WTC11 (cell line): Measurements from ENCODE around the gene ZEB2. TPM values are rescaled to one million over a fixed set of nuclear protein-coding genes. Genes with fewer than 3 reads are reported as not detected.

ENCODE experiments used
- ATAC-seq: fragments of 200-7000 bp; cut with Tn5 transposase; 2 replicates; pipeline ENCODE4 v1.10.0; 2021; ENCODE audit warnings: mild to moderate bottlenecking, moderate library complexity
- CTCF ChIA-PET: fragments of 300-600 bp; sonication (Branson Sonifier 250); formaldehyde crosslinking; loops from one replicate; lab custom pipeline; 2021; ENCODE audit warnings: antibody characterized with exemption; lab: Charles Lee
- POLR2A ChIA-PET: fragments of 350-600 bp; sonication (Branson Sonifier 250); formaldehyde crosslinking; loops from one replicate; lab custom pipeline; 2021; ENCODE audit warnings: antibody characterized with exemption; lab: Charles Lee
- DNase-seq: peaks from one replicate; pipeline ENCODE4 v3.0.0; 2021; ENCODE audit warnings: low spot score
- H3K27ac Mint-ChIP-seq: 2 replicates; pipeline ENCODE4 v1.8.0; 2021; ENCODE audit warnings: mixed read lengths
- H3K27me3 Mint-ChIP-seq: 2 replicates; pipeline ENCODE4 v1.8.0; 2021; ENCODE audit warnings: low read depth, mild to moderate bottlenecking, moderate library complexity, mixed read lengths
- H3K36me3 Mint-ChIP-seq: 2 replicates; pipeline ENCODE4 v1.8.0; 2021; ENCODE audit warnings: mixed read lengths
- H3K4me1 Mint-ChIP-seq: 2 replicates; pipeline ENCODE4 v1.8.0; 2022; ENCODE audit warnings: mixed read lengths
- H3K4me3 Mint-ChIP-seq: 2 replicates; pipeline ENCODE4 v1.8.0; 2021; ENCODE audit warnings: mild to moderate bottlenecking, moderate library complexity, mixed read lengths
- H3K9me3 Mint-ChIP-seq: 2 replicates; pipeline ENCODE4 v1.8.0; 2021; ENCODE audit warnings: mixed read lengths
- FOXK1 ChIP-seq: sonication (generic); formaldehyde crosslinking; IDR thresholded peaks from 2 replicates; pipeline ENCODE4 v1.8.0; 2022; ENCODE audit warnings: mild to moderate bottlenecking, moderate library complexity, missing genetic modification reagents
- FOXP1 ChIP-seq: sonication (generic); formaldehyde crosslinking; IDR thresholded peaks from 2 replicates; pipeline ENCODE4 v1.8.0; 2022; ENCODE audit warnings: missing genetic modification reagents, mild to moderate bottlenecking, moderate library complexity, borderline replicate concordance
- GTF2I ChIP-seq: fragments of 250-450 bp; sonication (Bioruptor Pico); conservative IDR thresholded peaks from 2 replicates; pipeline ENCODE4 v1.4.0; 2021; ENCODE audit warnings: mild to moderate bottlenecking
- NFATC4 ChIP-seq: fragments of 250-450 bp; sonication (Bioruptor Pico); IDR thresholded peaks from 2 replicates; pipeline ENCODE4 v1.9.0; 2021; ENCODE audit warnings: mild to moderate bottlenecking
- NR3C1 ChIP-seq: sonication (generic); formaldehyde crosslinking; conservative IDR thresholded peaks from 2 replicates; pipeline ENCODE4 v1.8.1; 2023; ENCODE audit warnings: low read depth, mild to moderate bottlenecking, missing genetic modification reagents
- PRRX2 ChIP-seq: fragments of 250-450 bp; sonication (Bioruptor Pico); IDR thresholded peaks from 2 replicates; pipeline ENCODE4 v1.8.0; 2021; ENCODE audit warnings: mild to moderate bottlenecking
- SOX15 ChIP-seq: fragments of 250-450 bp; sonication (Bioruptor Pico); IDR thresholded peaks from 2 replicates; pipeline ENCODE4 v1.9.0; 2021; ENCODE audit warnings: mild to moderate bottlenecking
- ZNF232 ChIP-seq: sonication (generic); formaldehyde crosslinking; IDR thresholded peaks from 2 replicates; pipeline ENCODE4 v1.8.0; 2022; ENCODE audit warnings: mild to moderate bottlenecking, missing genetic modification reagents
- ZNF317 ChIP-seq: sonication (generic); formaldehyde crosslinking; IDR thresholded peaks from 2 replicates; pipeline ENCODE4 v1.8.1; 2023; ENCODE audit warnings: low read depth, mild to moderate bottlenecking, moderate library complexity, missing genetic modification reagents, borderline replicate concordance
- ZNF423 ChIP-seq: fragments of 250-450 bp; sonication (Bioruptor Pico); IDR thresholded peaks from 2 replicates; pipeline ENCODE4 v2.1.2; 2022; ENCODE audit warnings: mild to moderate bottlenecking, moderate library complexity
- total RNA-seq: library from RNA; stranded (reverse); gene quantifications from 3 replicates; pipeline ENCODE4 v1.2.3, GENCODE V29; 2021
- TF ChIP-seq, protein P1 (sequence below): sonication (generic); formaldehyde crosslinking; conservative IDR thresholded peaks from 2 replicates; pipeline ENCODE4 v1.8.1; 2022; ENCODE audit warnings: mild to moderate bottlenecking, missing genetic modification reagents
- TF ChIP-seq, protein P2 (sequence below): fragments of 250-450 bp; sonication (Bioruptor Pico); conservative IDR thresholded peaks from 2 replicates; pipeline ENCODE4 v1.9.0; 2021; ENCODE audit warnings: mild to moderate bottlenecking
- TF ChIP-seq, protein P3 (sequence below): sonication (generic); formaldehyde crosslinking; IDR thresholded peaks from 2 replicates; pipeline ENCODE4 v1.8.0; 2023; ENCODE audit warnings: mild to moderate bottlenecking, missing genetic modification reagents
- TF ChIP-seq, protein P4 (sequence below): sonication (generic); formaldehyde crosslinking; IDR thresholded peaks from 2 replicates; pipeline ENCODE4 v1.8.0; 2022; ENCODE audit warnings: mild to moderate bottlenecking, missing genetic modification reagents
- TF ChIP-seq, protein P5 (sequence below): sonication (generic); formaldehyde crosslinking; IDR thresholded peaks from 2 replicates; pipeline ENCODE4 v1.8.0; 2022; ENCODE audit warnings: mild to moderate bottlenecking, missing genetic modification reagents
- TF ChIP-seq, protein P6 (sequence below): sonication (generic); formaldehyde crosslinking; conservative IDR thresholded peaks from 2 replicates; pipeline ENCODE4 v1.8.1; 2023; ENCODE audit warnings: mild to moderate bottlenecking, low read depth, missing genetic modification reagents, moderate library complexity
- TF ChIP-seq, protein P7 (sequence below): fragments of 250-450 bp; sonication (Bioruptor Pico); IDR thresholded peaks from 2 replicates; pipeline ENCODE4 v1.9.0; 2021; ENCODE audit warnings: mild to moderate bottlenecking
- TF ChIP-seq, protein P8 (sequence below): sonication (generic); formaldehyde crosslinking; IDR thresholded peaks from 2 replicates; pipeline ENCODE4 v1.8.1; 2023; ENCODE audit warnings: mild to moderate bottlenecking, missing genetic modification reagents

Gene ZEB2
- total RNA-seq, 1 experiment from 2014 or later, result 0.42 TPM

DNA sequence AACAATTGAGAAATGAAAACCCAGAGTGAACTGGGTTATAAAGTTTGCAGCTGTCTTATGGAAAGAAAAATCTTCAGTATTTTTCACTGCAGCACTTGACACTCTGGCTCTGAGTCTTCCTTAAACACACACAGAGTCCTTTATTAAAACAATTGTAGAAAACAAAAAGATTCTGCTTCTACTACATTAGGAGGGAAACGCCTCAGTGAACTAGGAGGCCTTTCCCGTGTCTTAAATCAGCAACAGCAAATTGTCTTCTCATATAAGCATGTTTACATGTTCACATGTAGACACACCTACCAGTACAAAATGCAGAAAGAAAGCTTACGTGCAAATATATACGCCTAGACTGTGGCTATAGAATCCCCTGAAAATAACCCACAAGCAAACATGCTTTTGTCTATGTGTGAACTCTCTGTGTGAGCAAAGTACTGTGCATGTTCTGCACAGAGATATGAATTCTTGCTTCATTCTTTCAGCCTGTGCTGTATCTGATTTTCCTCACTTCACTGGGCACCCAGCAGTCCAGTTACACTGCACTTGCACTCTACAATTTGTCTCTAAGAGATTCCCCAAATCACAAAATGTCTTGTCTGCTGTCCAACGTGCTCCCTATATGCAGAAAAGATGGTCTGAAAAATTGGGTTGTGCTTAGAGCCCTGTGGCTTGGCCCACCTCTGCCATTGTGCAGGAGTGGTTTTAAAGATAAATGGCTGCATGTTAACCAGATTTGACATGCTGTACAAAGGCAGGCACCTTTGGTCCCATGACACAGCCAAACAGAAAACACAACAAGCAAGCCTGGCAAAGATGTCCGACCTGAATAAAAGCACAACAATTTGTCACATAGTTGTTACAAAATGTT lies 24.5 kb downstream of the ZEB2 start:
- POLR2A ChIA-PET, result no interaction called here
- Mint-ChIP-seq H3K27ac (0 out of 2 replicates have a peak overlapping the region, but pooled peaks have one; percentile 4), H3K4me3 (no peak overlapping the region), H3K36me3 (no peaks in the 10 kb centered on the region), H3K4me1 (peaks cover 11% of the 10 kb centered on the region), H3K27me3 (no peaks in the 10 kb centered on the region), H3K9me3 (no peaks in the 10 kb centered on the region)
- CTCF ChIA-PET, result no interaction called here
- no peak for ATAC-seq
- TF ChIP-seq NR3C1 (CRISPR knock-in tag) (no peak), GTF2I (CRISPR knock-in tag) (no peak), SOX15 (CRISPR knock-in tag) (no peak), FOXK1 (CRISPR knock-in tag) (no peak), ZNF423 (no peak)
- TF ChIP-seq, protein P1, sequence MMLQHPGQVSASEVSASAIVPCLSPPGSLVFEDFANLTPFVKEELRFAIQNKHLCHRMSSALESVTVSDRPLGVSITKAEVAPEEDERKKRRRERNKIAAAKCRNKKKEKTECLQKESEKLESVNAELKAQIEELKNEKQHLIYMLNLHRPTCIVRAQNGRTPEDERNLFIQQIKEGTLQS (CRISPR knock-in tag), result no peak
- TF ChIP-seq, all 79 proteins: peak for 0
- no peak for DNase-seq

DNA sequence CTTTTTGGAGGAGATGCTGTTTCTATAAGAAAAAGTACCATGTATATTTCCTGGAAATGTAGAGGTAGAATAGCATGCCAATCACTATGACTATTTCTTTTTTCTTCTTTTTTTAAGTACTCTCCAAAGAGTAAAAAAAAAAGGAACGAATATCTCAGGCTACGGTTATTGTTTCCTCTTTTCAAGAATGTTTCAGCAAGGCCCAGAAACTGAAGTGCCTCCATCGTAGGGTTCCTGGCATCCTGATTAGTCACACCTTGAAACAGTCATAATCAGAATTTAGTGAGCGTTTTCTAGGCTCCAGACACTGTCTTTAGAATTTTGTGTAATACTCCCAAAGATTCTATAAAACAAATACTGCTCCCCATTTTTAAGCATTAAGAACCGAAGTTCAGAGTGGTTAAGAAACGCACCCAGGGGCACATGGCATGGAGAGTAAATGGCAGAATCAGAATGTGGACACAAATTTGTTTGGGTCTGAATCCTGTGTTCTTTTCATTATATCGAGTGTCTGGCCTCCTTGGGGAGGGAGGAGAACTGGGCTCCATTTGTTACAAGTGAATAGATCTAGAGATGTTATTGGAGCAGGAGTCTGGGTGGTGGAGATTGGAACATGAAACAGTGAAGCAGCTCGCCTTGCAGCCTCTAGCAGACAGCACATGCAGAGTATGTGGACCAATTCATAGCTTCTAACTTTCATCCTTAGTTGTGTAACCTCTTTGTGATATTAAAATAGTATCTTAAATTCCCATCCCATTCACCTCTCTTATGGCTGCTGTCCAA lies 26.7 kb downstream of the ZEB2 start:
- Mint-ChIP-seq H3K9me3 (no peaks in the 10 kb centered on the region), H3K27me3 (no peaks in the 10 kb centered on the region), H3K4me3 (no peak overlapping the region), H3K36me3 (no peaks in the 10 kb centered on the region), H3K27ac (no peak overlapping the region), H3K4me1 (peaks cover 2% of the 10 kb centered on the region)
- ChIA-PET POLR2A (interaction anchor here (0.7 kb wide), 2 partner anchors 343 to 458 kb away, joined by 3 to 4 read pairs; no protein-coding TSS in a partner anchor), CTCF (interaction anchor here (1.6 to 2.7 kb wide), 2 partner anchors 11 to 44 kb away, joined by 3 to 8 read pairs; no protein-coding TSS in a partner anchor)
- DNase-seq (no peak), ATAC-seq (no peak)
- TF ChIP-seq ZNF317 (CRISPR knock-in tag), result no peak
- TF ChIP-seq, protein P2, sequence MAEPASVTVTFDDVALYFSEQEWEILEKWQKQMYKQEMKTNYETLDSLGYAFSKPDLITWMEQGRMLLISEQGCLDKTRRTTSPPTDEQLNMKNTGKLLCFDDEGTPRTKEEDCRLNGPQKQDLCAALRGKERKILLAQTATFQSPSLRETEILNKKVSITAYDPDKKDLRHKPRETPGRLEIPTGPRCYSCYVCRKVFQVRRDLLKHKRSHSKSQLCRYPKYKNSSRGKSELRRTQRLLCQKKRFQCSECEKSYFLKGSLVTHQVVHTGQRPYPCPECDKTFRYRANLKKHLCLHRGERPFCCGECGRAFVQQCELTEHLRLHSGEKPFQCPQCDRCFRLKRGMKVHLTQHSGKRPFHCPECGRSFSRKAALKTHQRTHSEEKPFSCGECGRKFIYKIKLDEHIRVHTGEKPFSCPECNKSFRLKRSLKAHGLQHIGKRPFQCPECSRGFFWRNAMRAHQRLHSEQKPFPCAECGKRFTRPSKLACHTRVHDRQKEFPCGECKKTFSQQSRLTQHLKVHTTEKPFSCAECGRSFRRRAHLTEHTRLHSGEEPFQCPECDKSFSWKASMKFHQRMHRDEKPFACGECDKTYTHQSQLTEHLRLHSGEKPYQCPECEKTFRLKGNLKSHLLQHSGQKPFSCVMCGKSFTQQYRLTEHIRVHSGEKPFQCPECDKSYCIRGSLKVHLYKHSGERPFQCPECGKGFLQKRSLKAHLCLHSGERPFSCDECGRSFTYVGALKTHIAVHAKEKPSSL, result no peak
- TF ChIP-seq, protein P3, sequence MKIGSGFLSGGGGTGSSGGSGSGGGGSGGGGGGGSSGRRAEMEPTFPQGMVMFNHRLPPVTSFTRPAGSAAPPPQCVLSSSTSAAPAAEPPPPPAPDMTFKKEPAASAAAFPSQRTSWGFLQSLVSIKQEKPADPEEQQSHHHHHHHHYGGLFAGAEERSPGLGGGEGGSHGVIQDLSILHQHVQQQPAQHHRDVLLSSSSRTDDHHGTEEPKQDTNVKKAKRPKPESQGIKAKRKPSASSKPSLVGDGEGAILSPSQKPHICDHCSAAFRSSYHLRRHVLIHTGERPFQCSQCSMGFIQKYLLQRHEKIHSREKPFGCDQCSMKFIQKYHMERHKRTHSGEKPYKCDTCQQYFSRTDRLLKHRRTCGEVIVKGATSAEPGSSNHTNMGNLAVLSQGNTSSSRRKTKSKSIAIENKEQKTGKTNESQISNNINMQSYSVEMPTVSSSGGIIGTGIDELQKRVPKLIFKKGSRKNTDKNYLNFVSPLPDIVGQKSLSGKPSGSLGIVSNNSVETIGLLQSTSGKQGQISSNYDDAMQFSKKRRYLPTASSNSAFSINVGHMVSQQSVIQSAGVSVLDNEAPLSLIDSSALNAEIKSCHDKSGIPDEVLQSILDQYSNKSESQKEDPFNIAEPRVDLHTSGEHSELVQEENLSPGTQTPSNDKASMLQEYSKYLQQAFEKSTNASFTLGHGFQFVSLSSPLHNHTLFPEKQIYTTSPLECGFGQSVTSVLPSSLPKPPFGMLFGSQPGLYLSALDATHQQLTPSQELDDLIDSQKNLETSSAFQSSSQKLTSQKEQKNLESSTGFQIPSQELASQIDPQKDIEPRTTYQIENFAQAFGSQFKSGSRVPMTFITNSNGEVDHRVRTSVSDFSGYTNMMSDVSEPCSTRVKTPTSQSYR (CRISPR knock-in tag), result no peak
- TF ChIP-seq ZNF232 (CRISPR knock-in tag), result no peak
- no peak for TF ChIP-seq FOXP1
- no peak for TF ChIP-seq NFATC4 (CRISPR knock-in tag)
- TF ChIP-seq, protein P4, sequence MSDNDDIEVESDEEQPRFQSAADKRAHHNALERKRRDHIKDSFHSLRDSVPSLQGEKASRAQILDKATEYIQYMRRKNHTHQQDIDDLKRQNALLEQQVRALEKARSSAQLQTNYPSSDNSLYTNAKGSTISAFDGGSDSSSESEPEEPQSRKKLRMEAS, result no peak
- TF ChIP-seq PRRX2 (CRISPR knock-in tag), result no peak
- TF ChIP-seq, protein P5, sequence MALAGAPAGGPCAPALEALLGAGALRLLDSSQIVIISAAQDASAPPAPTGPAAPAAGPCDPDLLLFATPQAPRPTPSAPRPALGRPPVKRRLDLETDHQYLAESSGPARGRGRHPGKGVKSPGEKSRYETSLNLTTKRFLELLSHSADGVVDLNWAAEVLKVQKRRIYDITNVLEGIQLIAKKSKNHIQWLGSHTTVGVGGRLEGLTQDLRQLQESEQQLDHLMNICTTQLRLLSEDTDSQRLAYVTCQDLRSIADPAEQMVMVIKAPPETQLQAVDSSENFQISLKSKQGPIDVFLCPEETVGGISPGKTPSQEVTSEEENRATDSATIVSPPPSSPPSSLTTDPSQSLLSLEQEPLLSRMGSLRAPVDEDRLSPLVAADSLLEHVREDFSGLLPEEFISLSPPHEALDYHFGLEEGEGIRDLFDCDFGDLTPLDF, result no peak
- TF ChIP-seq, protein P6, sequence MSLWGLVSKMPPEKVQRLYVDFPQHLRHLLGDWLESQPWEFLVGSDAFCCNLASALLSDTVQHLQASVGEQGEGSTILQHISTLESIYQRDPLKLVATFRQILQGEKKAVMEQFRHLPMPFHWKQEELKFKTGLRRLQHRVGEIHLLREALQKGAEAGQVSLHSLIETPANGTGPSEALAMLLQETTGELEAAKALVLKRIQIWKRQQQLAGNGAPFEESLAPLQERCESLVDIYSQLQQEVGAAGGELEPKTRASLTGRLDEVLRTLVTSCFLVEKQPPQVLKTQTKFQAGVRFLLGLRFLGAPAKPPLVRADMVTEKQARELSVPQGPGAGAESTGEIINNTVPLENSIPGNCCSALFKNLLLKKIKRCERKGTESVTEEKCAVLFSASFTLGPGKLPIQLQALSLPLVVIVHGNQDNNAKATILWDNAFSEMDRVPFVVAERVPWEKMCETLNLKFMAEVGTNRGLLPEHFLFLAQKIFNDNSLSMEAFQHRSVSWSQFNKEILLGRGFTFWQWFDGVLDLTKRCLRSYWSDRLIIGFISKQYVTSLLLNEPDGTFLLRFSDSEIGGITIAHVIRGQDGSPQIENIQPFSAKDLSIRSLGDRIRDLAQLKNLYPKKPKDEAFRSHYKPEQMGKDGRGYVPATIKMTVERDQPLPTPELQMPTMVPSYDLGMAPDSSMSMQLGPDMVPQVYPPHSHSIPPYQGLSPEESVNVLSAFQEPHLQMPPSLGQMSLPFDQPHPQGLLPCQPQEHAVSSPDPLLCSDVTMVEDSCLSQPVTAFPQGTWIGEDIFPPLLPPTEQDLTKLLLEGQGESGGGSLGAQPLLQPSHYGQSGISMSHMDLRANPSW, result no peak
- TF ChIP-seq, protein P7, sequence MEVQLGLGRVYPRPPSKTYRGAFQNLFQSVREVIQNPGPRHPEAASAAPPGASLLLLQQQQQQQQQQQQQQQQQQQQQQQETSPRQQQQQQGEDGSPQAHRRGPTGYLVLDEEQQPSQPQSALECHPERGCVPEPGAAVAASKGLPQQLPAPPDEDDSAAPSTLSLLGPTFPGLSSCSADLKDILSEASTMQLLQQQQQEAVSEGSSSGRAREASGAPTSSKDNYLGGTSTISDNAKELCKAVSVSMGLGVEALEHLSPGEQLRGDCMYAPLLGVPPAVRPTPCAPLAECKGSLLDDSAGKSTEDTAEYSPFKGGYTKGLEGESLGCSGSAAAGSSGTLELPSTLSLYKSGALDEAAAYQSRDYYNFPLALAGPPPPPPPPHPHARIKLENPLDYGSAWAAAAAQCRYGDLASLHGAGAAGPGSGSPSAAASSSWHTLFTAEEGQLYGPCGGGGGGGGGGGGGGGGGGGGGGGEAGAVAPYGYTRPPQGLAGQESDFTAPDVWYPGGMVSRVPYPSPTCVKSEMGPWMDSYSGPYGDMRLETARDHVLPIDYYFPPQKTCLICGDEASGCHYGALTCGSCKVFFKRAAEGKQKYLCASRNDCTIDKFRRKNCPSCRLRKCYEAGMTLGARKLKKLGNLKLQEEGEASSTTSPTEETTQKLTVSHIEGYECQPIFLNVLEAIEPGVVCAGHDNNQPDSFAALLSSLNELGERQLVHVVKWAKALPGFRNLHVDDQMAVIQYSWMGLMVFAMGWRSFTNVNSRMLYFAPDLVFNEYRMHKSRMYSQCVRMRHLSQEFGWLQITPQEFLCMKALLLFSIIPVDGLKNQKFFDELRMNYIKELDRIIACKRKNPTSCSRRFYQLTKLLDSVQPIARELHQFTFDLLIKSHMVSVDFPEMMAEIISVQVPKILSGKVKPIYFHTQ, result no peak
- TF ChIP-seq, protein P8, sequence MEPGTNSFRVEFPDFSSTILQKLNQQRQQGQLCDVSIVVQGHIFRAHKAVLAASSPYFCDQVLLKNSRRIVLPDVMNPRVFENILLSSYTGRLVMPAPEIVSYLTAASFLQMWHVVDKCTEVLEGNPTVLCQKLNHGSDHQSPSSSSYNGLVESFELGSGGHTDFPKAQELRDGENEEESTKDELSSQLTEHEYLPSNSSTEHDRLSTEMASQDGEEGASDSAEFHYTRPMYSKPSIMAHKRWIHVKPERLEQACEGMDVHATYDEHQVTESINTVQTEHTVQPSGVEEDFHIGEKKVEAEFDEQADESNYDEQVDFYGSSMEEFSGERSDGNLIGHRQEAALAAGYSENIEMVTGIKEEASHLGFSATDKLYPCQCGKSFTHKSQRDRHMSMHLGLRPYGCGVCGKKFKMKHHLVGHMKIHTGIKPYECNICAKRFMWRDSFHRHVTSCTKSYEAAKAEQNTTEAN, result no peak
